ENCODE measurements around the gene TNRC6B. TPM values are rescaled to one million over a fixed set of nuclear protein-coding genes. Genes with fewer than 3 reads are reported as not detected.
"Not testable (repeated sequence)": the region's sequence is repeated elsewhere in the genome, so short reads cannot be mapped to it uniquely, and the experiment has no call there.

TNRC6B gene
- total RNA-seq, 1 donor from 2014 or later = 43.3 TPM

DNA sequence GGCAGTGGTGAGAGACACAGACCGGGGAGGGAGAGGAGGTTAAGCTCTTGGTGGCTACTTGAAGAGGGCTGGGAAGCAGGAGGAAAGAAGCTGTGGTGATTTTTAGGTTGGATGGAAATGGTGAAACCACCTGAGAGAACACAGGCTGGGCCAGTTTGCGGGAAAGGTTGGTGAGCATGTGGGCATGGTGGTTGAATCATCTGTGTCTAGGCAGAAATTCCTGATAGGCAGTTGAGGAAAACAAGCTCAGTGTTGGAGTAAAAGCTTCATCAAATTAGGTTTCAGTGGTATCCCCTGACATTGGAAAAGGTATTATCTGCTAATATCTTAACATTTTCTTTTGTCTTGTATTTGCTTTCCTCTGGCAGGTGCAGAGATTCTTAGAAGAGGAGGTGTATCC is 188.3 kb downstream of the TNRC6B start:
- intact Hi-C loops (cut with DNase I) = no loop called here
- no peak for ATAC-seq
- DNase-seq (ENCODE audit: missing footprints) = no peak

DNA sequence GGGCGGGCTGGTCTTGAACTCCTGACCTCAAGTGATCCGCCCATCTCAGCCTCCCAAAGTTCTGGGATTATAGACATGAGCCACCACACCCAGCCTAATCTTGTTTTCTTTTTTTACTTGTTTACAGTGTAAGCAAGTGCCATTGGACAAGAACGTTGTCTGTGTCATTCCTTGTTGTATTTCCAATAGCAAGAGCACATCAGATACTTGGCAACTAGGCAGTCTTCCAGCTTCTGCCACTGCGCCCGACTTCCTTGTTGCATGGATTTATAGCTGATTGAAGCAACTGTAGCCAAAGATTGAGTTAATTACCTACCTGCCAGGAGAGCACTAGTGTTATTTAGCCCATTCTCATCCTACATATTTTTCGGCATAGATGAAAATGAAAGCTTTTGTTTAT is 189.6 kb downstream of the TNRC6B start:
- ATAC-seq = no peak
- intact Hi-C loops (cut with DNase I) = no loop called here

DNA sequence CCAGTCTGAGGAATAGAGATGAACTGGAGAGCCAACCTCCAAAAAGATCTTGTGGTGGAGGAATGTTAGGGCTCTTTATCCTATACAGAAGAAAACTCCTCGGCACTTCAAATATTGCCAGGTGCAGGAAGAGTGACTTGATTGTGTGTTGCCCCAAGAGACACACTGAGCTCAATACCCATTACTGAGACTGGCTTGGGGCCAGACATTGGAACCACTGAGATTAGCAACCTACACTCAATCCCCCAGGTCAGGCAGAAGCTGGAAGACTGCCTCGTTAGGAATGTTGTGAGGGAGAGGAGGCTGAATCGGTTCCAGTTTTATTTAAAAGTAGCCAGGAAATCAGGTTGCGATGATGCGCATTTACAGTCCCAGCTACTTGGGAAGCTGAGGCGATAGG is 190.3 kb downstream of the TNRC6B start:
- ATAC-seq (no peak), DNase-seq (ENCODE audit: missing footprints) (no peak)
- intact Hi-C loops (cut with DNase I) = no loop called here

More for the DNA sequence above, 189.6 kb downstream of the TNRC6B start:
- DNase-seq (ENCODE audit: missing footprints) = no peak

DNA sequence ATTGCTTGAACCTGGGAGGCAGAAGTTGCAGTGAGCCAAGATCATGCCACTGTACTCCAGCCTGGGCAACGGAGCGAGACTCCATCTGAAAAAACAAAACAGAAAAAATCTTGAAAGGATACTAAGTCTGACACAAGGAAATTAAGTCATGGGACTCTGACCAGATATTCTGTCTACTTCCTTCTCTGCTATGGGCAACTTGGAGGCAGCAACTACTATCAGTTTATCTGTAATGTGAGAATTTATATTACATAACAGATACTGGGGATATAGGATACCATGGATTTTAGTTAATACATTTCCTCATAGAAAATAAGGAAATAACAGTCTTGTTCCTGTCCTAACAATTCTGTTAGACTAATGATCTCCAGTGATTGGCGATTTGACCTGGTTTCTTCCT is 191.1 kb downstream of the TNRC6B start:
- ATAC-seq (no peak), DNase-seq (ENCODE audit: missing footprints) (no peak)
- intact Hi-C loops (cut with DNase I) = no loop called here

DNA sequence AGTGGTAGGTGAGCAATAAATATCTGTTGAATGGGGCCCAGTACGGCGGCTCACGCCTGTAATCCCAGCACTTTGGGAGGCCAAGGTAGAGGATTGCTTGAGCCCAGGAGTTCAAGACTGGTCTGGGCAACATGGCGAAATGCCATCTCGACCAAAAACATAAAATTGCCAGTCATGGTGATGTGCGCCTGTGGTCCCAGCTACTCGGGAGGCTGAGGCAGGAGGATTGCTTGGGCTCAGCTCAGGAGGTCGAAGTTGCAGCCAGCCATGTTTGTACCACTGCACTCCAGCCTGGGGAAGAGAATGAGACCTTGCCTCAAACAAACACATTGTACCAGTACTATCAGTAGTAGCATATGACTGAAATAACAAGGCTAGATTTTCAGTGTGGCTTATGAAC is 196.8 kb downstream of the TNRC6B start:
- intact Hi-C loops (cut with DNase I) = no loop called here
- ATAC-seq = no peak
- no peak for DNase-seq (ENCODE audit: missing footprints)

DNA sequence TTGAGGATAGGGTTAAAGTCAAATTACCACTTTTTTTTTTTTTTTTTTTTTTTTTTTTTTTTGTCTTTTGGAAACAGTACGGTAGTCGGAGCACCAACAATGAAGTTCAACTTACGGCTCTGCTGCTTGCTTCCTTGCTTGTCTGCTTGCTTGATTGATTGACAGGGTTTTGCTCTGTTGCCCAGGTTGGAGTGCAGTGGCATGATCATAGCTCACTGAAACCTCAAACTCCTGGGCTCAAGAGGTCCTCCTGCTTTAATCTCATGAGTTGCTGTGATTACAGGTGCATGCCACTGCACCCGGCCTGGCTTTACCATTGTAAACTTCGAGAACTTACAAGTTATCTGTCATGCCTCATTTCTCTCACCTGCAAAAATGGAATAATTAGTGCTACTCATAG is 198.4 kb downstream of the TNRC6B start:
- no peak for DNase-seq (ENCODE audit: missing footprints)
- intact Hi-C loops (cut with DNase I) = no loop called here
- no peak for ATAC-seq

DNA sequence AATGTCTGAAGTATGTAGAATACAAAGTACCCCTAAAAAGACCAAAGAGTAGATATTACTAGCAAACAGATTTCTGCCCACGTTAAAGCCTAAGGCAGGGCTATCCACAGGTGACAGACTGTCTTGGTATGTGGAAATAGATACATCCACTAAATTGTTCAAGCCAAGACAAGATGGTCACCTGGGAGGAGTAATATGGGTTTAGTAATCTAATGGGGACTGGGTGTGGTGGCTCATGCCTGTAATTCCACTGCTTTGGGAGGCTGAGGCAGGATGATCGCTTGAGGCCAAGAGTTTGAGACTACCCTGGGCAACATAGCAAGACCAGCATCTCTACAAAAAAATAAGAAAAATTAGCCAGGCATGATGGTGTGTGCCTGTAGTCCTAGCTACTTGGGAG is 200.2 kb downstream of the TNRC6B start:
- ATAC-seq (no peak), DNase-seq (ENCODE audit: missing footprints) (no peak)
- intact Hi-C loops (cut with DNase I) = no loop called here

DNA sequence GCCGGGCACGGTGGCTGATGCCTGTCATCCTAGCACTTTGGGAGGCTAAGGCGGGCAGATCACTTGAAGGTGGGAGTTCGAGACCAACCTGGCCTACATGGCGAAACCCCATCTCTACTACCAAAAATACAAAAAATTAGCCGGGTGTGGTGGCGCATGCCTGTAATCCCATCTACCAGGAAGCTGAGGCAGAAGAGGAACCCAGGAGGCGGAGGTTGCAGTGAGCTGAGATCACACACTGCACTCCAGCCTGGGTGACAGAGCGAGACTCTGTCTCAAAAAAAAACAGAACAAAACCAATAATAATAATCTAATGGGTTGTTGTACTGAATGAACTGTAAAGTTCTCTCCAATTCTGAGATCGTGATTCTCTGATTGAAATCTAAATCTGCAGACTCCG is 200.7 kb downstream of the TNRC6B start:
- intact Hi-C loops (cut with DNase I); DNase-seq (ENCODE audit: missing footprints); ATAC-seq: not testable (repeated sequence)

DNA sequence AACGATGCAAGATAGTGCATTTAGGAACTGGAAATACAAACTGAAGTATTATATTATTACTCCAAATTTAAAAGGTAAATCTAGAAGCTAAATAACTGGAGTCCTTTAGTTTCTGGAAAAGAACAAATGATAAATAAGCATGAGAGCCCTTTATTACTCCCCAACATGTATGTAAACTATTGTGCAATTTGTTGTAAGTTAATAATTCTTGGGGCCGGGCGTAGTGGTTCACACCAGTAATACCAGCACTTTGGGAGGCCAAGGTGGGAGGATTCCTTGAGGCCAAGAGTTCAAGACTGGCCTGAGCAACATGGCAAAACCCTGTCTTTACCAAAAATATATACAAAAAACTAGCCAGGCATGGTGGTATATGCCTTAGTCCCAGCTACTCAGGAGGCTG is 203.7 kb downstream of the TNRC6B start:
- ATAC-seq = no peak
- intact Hi-C loops (cut with DNase I) = no loop called here
- DNase-seq (ENCODE audit: missing footprints) = no peak

DNA sequence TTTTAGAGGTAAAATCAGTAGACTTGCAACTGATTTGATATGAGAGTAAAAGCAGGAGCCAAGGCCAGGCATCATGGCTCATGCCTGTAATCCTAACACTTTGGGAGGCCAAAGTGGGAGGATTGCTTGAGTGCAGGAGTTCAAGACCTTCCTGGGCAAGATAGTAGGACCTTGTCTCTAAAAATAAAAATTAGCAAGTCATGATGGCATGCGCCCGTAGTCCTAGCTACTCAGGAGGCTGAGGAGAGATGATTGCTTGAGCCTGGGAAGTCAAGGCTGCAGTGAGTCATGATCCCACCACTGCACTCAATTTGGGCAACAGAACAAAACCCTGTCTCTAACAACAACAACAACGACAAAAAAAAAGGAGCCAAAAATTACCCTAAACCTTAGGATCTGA is 206.2 kb downstream of the TNRC6B start:
- DNase-seq (ENCODE audit: missing footprints) = no peak
- no peak for ATAC-seq
- intact Hi-C loops (cut with DNase I) = no loop called here

DNA sequence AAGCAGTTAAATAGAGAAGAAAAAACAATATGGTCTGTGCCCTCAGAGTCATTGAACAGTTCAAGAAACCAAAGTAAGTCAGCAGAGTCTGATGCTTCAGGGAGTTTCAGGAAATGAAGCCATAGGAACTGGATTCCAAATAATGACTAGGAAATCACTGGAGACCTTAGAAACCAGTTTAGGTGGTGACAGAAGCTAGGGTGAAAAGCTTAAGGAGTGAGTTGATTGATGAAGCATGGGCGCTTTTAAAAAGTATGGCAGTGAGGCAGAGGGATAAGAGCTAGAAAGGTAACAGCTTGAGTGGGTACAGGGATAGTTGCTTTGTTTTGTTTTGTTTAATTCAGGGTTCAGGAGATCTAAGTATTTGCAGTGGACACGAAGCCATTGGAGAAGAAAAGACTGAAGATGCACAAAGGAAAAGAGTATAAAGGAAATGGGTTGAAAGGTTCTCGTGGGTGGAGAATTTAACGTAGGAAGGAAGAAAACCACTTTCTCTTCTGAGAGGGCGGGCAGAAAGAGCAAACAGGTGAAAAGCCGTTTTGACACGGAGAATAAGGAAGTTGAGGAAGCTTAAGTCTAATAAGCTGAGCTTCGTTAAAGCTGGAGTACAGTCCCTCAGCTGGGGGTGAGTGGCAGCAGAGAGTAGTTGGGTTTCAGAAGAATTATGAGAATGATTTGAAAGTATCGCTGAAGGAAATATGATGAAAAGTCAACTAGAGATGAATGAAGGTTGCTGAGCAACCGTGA is 207.5 kb downstream of the TNRC6B start:
- intact Hi-C loops (cut with DNase I) = no loop called here
- ATAC-seq (no peak), DNase-seq (ENCODE audit: missing footprints) (no peak)

Other genes with a start within 250 kb of the TNRC6B start
- gene TMA7B, start 217.5 kb upstream of the TNRC6B start, total RNA-seq = not detected
- gene FAM83F, start 183.0 kb upstream of the TNRC6B start, total RNA-seq = 6.1 TPM
- gene ADSL, start 168.6 kb downstream of the TNRC6B start, total RNA-seq = 55.3 TPM
- gene SGSM3, start 192.7 kb downstream of the TNRC6B start, total RNA-seq = 36.8 TPM

Data from Right ventricle myocardium inferior (tissue), 1 donor.